HCT116 (cell line): ENCODE data around the gene NUMB. TPM values are rescaled to one million over a fixed set of nuclear protein-coding genes. Genes with fewer than 3 reads are reported as not detected.

ENCODE experiments used
- ATAC-seq: fragments of 200-7000 bp; cut with Tn5 transposase; 2 replicates; pipeline ENCODE4 v1.9.1; 2020; ENCODE audit warnings: mild to moderate bottlenecking, moderate library complexity
- BruUV-seq: library from RNA; stranded (reverse); fragments of 400-500 nt; replicated peaks from 2 replicates; lab custom pipeline; 2021; lab: Mats Ljungman, UMichigan
- CTCF ChIA-PET: fragments of 300-600 bp; sonication (Branson Sonifier 250); formaldehyde crosslinking; loops from one replicate; lab custom pipeline; 2021; ENCODE audit warnings: antibody characterized with exemption; lab: Charles Lee
- POLR2A ChIA-PET: fragments of 300-600, 350-600 bp; sonication (Branson Sonifier 250); formaldehyde crosslinking; loops from one replicate; lab custom pipeline; 2021; ENCODE audit warnings: antibody characterized with exemption; lab: Charles Lee
- RAD21 ChIA-PET, 2 experiments: fragments of 300-600 bp; sonication (Branson Sonifier 250); formaldehyde crosslinking; loops; one replicate each; lab custom pipeline; 2023; ENCODE audit warnings: low total read pairs in 2 of 2; ENCODE audit not compliant: uncharacterized antibody in 2 of 2, unreplicated experiment in 2 of 2, low non-redundant PET in 1 of 2; lab: Charles Lee
- DNase-seq: peaks from one replicate; pipeline ENCODE4 v3.0.0-alpha.2; 2010; ENCODE audit warnings: low read depth, low spot score
- H2AFZ ChIP-seq: fragments of 200-600 bp; shearing (Covaris generic), sonication (generic); 2 replicates; pipeline ENCODE4 v1.6.1; 2017; ENCODE audit warnings: low read depth, mixed run types, mixed read lengths, antibody characterized with exemption, low read length; ENCODE audit not compliant: poor library complexity, severe bottlenecking
- H3K27ac ChIP-seq: 2 replicates; pipeline ENCODE4 v1.5.1; 2012; ENCODE audit warnings: low read depth, low read length
- H3K27me3 ChIP-seq: fragments of 200-600 bp; sonication (generic); 2 replicates; pipeline ENCODE4 v1.6.1; 2016; ENCODE audit warnings: mixed run types, low read length, mixed read lengths; ENCODE audit not compliant: insufficient read depth
- H3K36me3 ChIP-seq, 2 experiments: fragments of 200-500 bp in 1 of 2; fragments of 200-600 bp in 1 of 2; sonication (Bioruptor generic) in 1 of 2; sonication (generic) in 1 of 2; 2 replicates each; pipeline versions ENCODE4 v1.5.1 to v1.6.1; 2014 to 2016; ENCODE audit warnings: low read length in 2 of 2, inconsistent platforms in 1 of 2, mixed read lengths in 1 of 2, mixed run types in 1 of 2; ENCODE audit not compliant: insufficient read depth in 2 of 2, control insufficient read depth in 1 of 2
- H3K4me1 ChIP-seq, 2 experiments: fragments of 200-600 bp in 1 of 2; sonication (generic) in 1 of 2; 2 replicates each; pipeline versions ENCODE4 v1.5.1 to v1.6.1; 2012 to 2017; ENCODE audit warnings: low read length in 2 of 2, inconsistent platforms in 1 of 2, mild to moderate bottlenecking in 1 of 2, mixed read lengths in 1 of 2, mixed run types in 1 of 2, moderate library complexity in 1 of 2; ENCODE audit not compliant: insufficient read depth in 2 of 2, control insufficient read depth in 1 of 2
- H3K4me2 ChIP-seq: fragments of 200-600 bp; sonication (generic); 2 replicates; pipeline ENCODE4 v1.6.1; 2017; ENCODE audit warnings: mixed run types, low read length, mixed read lengths
- H3K4me3 ChIP-seq, 2 experiments: fragments of 200-600 bp in 1 of 2; sonication (generic) in 1 of 2; replicated peaks in 1 of 2; 2 replicates each; pipeline ENCODE4 v1.5.1; 2011 to 2016; ENCODE audit warnings: low read length in 2 of 2, control low read depth in 1 of 2, low read depth in 1 of 2, mild to moderate bottlenecking in 1 of 2, mixed read lengths in 1 of 2, mixed run types in 1 of 2
- H3K79me2 ChIP-seq: fragments of 200-600 bp; sonication (generic); 2 replicates; pipeline ENCODE4 v1.6.1; 2017; ENCODE audit warnings: mild to moderate bottlenecking, mixed run types, low read length, moderate library complexity, mixed read lengths; ENCODE audit not compliant: insufficient read depth
- H3K9ac ChIP-seq: fragments of 200-600 bp; sonication (generic); 2 replicates; pipeline ENCODE4 v1.6.1; 2016; ENCODE audit warnings: low read length, mixed read lengths
- H3K9me2 ChIP-seq: fragments of 200-600 bp; sonication (generic), shearing (Covaris generic); 2 replicates; pipeline ENCODE4 v1.6.1; 2017; ENCODE audit warnings: mixed run types, mild to moderate bottlenecking, moderate library complexity; ENCODE audit not compliant: insufficient read depth
- H3K9me3 ChIP-seq, 2 experiments: fragments of 200-500 bp in 1 of 2; fragments of 200-600 bp in 1 of 2; sonication (Bioruptor generic) in 1 of 2; sonication (generic) in 1 of 2; 2 replicates each; pipeline ENCODE4 v1.6.1; 2014 to 2017; ENCODE audit warnings: low read length in 2 of 2, mixed read lengths in 2 of 2, inconsistent platforms in 1 of 2, low read depth in 1 of 2, mild to moderate bottlenecking in 1 of 2, mixed run types in 1 of 2, moderate library complexity in 1 of 2; ENCODE audit not compliant: control insufficient read depth in 1 of 2, insufficient read depth in 1 of 2
- H4K20me1 ChIP-seq: fragments of 200-600 bp; sonication (generic), shearing (Covaris generic); 2 replicates; pipeline ENCODE4 v1.6.1; 2017; ENCODE audit warnings: mixed run types, mild to moderate bottlenecking, moderate library complexity; ENCODE audit not compliant: insufficient read depth
- CBX3 ChIP-seq: IDR thresholded peaks from 2 replicates; pipeline ENCODE4 v1.6.1; 2012; ENCODE audit warnings: low read depth
- CEBPB ChIP-seq: IDR thresholded peaks from 2 replicates; pipeline ENCODE4 v1.6.1; 2012; ENCODE audit warnings: low read depth
- EGR1 ChIP-seq: IDR thresholded peaks from 2 replicates; pipeline ENCODE4 v1.6.1; 2012; ENCODE audit warnings: low read depth
- ELF1 ChIP-seq: IDR thresholded peaks from 2 replicates; pipeline ENCODE4 v1.6.1; 2012; ENCODE audit warnings: low read depth, borderline replicate concordance
- EZH2 ChIP-seq: fragments of 200-600 bp; sonication (generic); IDR thresholded peaks from 2 replicates; pipeline ENCODE4 v1.6.1; 2017; ENCODE audit warnings: antibody characterized with exemption, mixed run types
- FOSL1 ChIP-seq: IDR thresholded peaks from 2 replicates; pipeline ENCODE4 v1.6.1; 2012; ENCODE audit warnings: low read depth
- JUND ChIP-seq: IDR thresholded peaks from 2 replicates; pipeline ENCODE4 v1.6.1; 2012
- POLR2A ChIP-seq: IDR thresholded peaks from 2 replicates; pipeline ENCODE4 v1.7.0; 2011; ENCODE audit warnings: borderline replicate concordance; ENCODE audit not compliant: insufficient read depth, insufficient read length; ENCODE audit errors: extremely low read depth
- POLR2AphosphoS5 ChIP-seq: IDR thresholded peaks from 2 replicates; pipeline ENCODE4 v1.6.1; 2011; ENCODE audit warnings: mild to moderate bottlenecking, low read depth, low read length, moderate library complexity
- SP1 ChIP-seq: IDR thresholded peaks from 2 replicates; pipeline ENCODE4 v1.6.1; 2012; ENCODE audit warnings: low read depth
- SRF ChIP-seq: IDR thresholded peaks from 2 replicates; pipeline ENCODE4 v1.6.1; 2012; ENCODE audit warnings: low read depth
- TCF7L2 ChIP-seq: IDR thresholded peaks from 2 replicates; pipeline ENCODE4 v1.7.0; 2011; ENCODE audit warnings: borderline replicate concordance, inconsistent platforms; ENCODE audit not compliant: insufficient read depth, insufficient read length; ENCODE audit errors: extremely low read depth
- ZFX ChIP-seq: fragments of 450-650 bp; IDR thresholded peaks from 2 replicates; pipeline ENCODE4 v1.6.1; 2017
- ZNF274 ChIP-seq: fragments of 200-500 bp; sonication (Bioruptor generic); IDR thresholded peaks from 2 replicates; pipeline ENCODE4 v1.6.1; 2014; ENCODE audit warnings: mild to moderate bottlenecking, low read depth, low read length, inconsistent platforms
- intact Hi-C: fragments of 100-400 bp; cut with micrococcal nuclease; formaldehyde crosslinking; loops from 2 replicates; pipeline ENCODE4 v1.10.0; 2022
- total RNA-seq: library from RNA; stranded (reverse); gene quantifications from one replicate; pipeline ENCODE4 v1.2.1, GENCODE V29; 2021; ENCODE audit not compliant: unreplicated experiment
- TF ChIP-seq, protein P1 (sequence below): IDR thresholded peaks from 2 replicates; pipeline ENCODE4 v1.6.1; 2012
- TF ChIP-seq, protein P2 (sequence below): IDR thresholded peaks from 2 replicates; pipeline ENCODE4 v1.6.1; 2012; ENCODE audit warnings: low read depth
- TF ChIP-seq, protein P3 (sequence below), 3 experiments: fragments of 200-600 bp in 1 of 3; sonication (generic) in 1 of 3; IDR thresholded peaks in 2 of 3; conservative IDR thresholded peaks in 1 of 3; 2 replicates each; pipeline ENCODE4 v1.5.1; 2012 to 2017; ENCODE audit warnings: low read depth in 2 of 3, low read length in 2 of 3, antibody characterized with exemption in 1 of 3, borderline replicate concordance in 1 of 3, control low read depth in 1 of 3, mild to moderate bottlenecking in 1 of 3, mixed read lengths in 1 of 3, mixed run types in 1 of 3, moderate library complexity in 1 of 3; ENCODE audit not compliant: insufficient read depth in 1 of 3

Gene NUMB
- total RNA-seq, 1 experiment from 2014 or later: 43.0 TPM

DNA sequence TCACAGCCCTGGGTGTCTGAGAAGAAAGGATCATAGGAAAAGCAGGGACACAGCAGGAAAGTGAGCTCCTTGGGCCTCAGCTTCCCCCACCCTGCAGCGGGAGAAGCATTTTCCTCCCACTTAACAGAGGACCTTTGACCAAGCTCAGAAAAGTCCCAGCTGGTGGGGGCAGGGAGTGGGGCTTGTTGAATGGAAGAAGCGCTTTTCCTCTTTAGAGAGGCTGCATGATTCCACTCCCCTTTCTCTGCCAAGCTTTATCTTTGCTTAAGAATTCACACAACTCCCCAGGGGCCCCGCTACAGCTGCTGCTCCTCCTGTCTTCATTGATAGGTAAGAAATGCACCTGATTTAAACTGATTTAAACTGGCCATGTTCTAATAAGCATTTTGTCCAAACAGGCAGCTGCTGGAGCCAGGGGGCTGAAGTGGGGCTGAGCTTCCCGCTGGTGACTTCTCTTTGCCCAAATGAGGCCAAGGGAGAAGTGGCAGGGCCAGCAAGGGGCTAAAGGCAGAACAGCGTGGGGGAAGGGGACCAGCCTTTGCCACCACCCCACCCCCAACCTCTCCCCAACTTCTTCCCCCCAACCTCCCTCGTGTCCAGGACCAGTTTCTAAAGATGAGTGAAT is 222.7 kb downstream of the NUMB start:
- no peaks in the 10 kb centered on the region for H3K9me3 ChIP-seq
- CTCF ChIA-PET: no interaction called here
- POLR2A ChIA-PET: no interaction called here
- H3K4me2 ChIP-seq: no peak overlapping the region
- no peak overlapping the region for H2AFZ ChIP-seq
- H3K4me1 ChIP-seq: peaks cover 9 to 18% of the 10 kb centered on the region in 2 experiments
- no peak for ATAC-seq
- BruUV-seq: no TSS peak
- H3K27ac ChIP-seq: no peak overlapping the region
- RAD21 ChIA-PET: no interaction called here
- no peaks in the 10 kb centered on the region for H4K20me1 ChIP-seq
- no peak overlapping the region for H3K4me3 ChIP-seq
- intact Hi-C loops: no loop called here
- 0 out of 2 replicates have a peak, but pooled peaks cover 14% of the 10 kb centered on the region for H3K27me3 ChIP-seq
- H3K9ac ChIP-seq: no peak overlapping the region
- no peaks in the 10 kb centered on the region for H3K36me3 ChIP-seq
- DNase-seq: no peak
- TF ChIP-seq CBX3 (no peak), FOSL1 (no peak), ELF1 (no peak), ZFX (no peak), EGR1 (no peak), TCF7L2 (no peak), CEBPB (no peak), POLR2AphosphoS5 (no peak), POLR2A (no peak), EZH2 (no peak), SP1 (no peak), SRF (no peak), ZNF274 (no peak), JUND (no peak)
- TF ChIP-seq, protein P1, sequence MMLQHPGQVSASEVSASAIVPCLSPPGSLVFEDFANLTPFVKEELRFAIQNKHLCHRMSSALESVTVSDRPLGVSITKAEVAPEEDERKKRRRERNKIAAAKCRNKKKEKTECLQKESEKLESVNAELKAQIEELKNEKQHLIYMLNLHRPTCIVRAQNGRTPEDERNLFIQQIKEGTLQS: no peak
- TF ChIP-seq, protein P2, sequence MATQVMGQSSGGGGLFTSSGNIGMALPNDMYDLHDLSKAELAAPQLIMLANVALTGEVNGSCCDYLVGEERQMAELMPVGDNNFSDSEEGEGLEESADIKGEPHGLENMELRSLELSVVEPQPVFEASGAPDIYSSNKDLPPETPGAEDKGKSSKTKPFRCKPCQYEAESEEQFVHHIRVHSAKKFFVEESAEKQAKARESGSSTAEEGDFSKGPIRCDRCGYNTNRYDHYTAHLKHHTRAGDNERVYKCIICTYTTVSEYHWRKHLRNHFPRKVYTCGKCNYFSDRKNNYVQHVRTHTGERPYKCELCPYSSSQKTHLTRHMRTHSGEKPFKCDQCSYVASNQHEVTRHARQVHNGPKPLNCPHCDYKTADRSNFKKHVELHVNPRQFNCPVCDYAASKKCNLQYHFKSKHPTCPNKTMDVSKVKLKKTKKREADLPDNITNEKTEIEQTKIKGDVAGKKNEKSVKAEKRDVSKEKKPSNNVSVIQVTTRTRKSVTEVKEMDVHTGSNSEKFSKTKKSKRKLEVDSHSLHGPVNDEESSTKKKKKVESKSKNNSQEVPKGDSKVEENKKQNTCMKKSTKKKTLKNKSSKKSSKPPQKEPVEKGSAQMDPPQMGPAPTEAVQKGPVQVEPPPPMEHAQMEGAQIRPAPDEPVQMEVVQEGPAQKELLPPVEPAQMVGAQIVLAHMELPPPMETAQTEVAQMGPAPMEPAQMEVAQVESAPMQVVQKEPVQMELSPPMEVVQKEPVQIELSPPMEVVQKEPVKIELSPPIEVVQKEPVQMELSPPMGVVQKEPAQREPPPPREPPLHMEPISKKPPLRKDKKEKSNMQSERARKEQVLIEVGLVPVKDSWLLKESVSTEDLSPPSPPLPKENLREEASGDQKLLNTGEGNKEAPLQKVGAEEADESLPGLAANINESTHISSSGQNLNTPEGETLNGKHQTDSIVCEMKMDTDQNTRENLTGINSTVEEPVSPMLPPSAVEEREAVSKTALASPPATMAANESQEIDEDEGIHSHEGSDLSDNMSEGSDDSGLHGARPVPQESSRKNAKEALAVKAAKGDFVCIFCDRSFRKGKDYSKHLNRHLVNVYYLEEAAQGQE: no peak
- TF ChIP-seq, protein P3, sequence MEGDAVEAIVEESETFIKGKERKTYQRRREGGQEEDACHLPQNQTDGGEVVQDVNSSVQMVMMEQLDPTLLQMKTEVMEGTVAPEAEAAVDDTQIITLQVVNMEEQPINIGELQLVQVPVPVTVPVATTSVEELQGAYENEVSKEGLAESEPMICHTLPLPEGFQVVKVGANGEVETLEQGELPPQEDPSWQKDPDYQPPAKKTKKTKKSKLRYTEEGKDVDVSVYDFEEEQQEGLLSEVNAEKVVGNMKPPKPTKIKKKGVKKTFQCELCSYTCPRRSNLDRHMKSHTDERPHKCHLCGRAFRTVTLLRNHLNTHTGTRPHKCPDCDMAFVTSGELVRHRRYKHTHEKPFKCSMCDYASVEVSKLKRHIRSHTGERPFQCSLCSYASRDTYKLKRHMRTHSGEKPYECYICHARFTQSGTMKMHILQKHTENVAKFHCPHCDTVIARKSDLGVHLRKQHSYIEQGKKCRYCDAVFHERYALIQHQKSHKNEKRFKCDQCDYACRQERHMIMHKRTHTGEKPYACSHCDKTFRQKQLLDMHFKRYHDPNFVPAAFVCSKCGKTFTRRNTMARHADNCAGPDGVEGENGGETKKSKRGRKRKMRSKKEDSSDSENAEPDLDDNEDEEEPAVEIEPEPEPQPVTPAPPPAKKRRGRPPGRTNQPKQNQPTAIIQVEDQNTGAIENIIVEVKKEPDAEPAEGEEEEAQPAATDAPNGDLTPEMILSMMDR (IDR thresholded peaks at IDR 0.05 in 2 of 3, conservative IDR thresholded peaks at IDR 0.05 in 1 of 3; ENCODE audit: borderline replicate concordance in 1 of 3, insufficient read depth in 1 of 3, low read depth in 2 of 3, low read length in 2 of 3): no peak
- TF ChIP-seq, all 23 proteins: peak for 0
- Histone ChIP-seq H3K9me2 (no peaks in the 10 kb centered on the region), H3K79me2 (no peaks in the 10 kb centered on the region)
